RPMI8226 (cell line): Measurements from ENCODE around the gene NFE2L1.
"Not testable (repeated sequence)": the region's sequence is repeated elsewhere in the genome, so short reads cannot be mapped to it uniquely, and the experiment has no call there.

ENCODE experiments used
- DNase-seq: peaks from one replicate; pipeline ENCODE4 v3.0.0-alpha.2; 2015

Gene NFE2L1

GRCh38 chr17:48072811-48073210 lies 24.7 kb downstream of the NFE2L1 start:
- not testable (repeated sequence) for DNase-seq

DNA sequence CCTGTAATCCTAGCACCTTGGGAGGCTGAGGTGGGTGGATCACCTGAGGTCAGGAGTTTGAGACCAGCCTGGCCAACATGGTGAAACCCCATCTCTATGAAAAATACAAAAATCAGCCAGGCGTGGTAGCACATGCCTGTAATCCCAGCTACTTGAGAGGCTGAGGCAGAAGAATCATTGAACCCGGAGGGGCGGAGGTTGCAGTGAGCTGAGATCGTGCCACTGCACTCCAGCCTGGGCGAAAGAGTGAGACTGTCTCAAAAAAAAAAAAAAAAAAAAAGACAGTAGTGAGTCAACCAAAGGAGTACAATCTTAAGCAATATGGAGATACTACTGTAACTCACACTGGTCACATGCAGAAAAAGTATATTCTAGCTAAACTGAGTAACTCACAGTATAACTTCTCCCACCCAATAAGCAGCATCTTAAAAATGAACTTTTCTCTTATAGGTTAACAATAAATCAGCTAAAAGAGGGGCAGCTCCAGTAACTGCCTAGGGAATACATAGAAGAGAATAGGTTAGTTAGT lies 25.5 kb downstream of the NFE2L1 start:
- DNase-seq, result not testable (repeated sequence)

- DNase-seq, result peak; percentile 69
Measured at GRCh38 chr17:48074322-48075081, 26.3 kb downstream of the NFE2L1 start.

DNA sequence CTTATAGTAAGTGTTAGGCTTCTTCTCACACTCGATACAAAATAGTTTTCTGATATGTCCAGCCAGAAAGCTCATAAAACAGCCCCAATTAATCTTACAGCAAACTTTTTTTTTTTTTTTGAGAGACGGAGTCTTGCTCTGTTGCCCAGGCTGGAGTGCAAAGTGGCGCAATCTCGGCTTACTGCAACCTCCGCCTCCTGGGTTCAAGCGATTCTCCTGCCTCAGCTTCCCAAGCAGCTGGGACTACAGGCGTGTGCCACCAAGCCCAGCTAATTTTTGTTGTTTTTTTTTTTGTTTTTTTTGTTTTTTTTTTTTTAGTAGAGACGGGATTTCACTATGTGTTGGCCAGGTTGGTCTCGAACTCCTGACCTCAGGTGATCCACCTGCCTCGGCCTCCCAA lies 29.0 kb downstream of the NFE2L1 start:
- not testable (repeated sequence) for DNase-seq

GRCh38 chr17:48081858-48082257 lies 33.7 kb downstream of the NFE2L1 start:
- DNase-seq, result no peak

GRCh38 chr17:48084932-48085331 lies 36.8 kb downstream of the NFE2L1 start:
- DNase-seq, result no peak

- DNase-seq, result no peak
Measured at GRCh38 chr17:48093341-48094045, 45.3 kb downstream of the NFE2L1 start.

- DNase-seq, result no peak
Measured at GRCh38 chr17:48095611-48096010, 47.5 kb downstream of the NFE2L1 start.

- DNase-seq, result no peak
Measured at GRCh38 chr17:48100160-48100559, 52.0 kb downstream of the NFE2L1 start.

DNA sequence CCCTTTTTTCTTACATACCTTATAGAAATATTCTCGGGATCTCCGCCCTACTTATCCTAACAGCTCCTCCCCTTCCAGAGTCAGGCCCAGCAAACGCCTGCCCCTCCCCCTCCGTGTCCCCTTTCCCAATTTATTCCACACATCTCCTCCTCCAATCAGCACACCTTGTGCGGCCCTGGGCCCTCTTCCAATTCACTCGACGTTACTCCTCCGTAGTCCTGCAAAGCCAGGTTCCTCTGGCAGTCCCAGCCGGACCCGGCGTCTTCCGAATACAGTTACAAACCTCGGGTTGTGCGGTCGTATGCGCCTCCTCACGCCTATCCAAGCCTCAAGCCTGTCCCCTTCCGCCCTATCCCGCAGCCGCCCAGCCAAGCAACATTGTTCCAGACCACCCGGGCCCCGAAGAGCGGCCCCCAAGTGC lies 52.4 kb downstream of the NFE2L1 start:
- DNase-seq, result peak; percentile 56

- peak; percentile 97 for DNase-seq
Measured at GRCh38 chr17:48101012-48101720, 53.0 kb downstream of the NFE2L1 start, which contains the start of gene CBX1. TSS of gene CBX1 (minus strand) at chr17:48101478. CDS start at chr17:48077004, 24,474 bp downstream.

- DNase-seq, result no peak
Measured at GRCh38 chr17:48102043-48102750, 54.0 kb downstream of the NFE2L1 start.

DNA sequence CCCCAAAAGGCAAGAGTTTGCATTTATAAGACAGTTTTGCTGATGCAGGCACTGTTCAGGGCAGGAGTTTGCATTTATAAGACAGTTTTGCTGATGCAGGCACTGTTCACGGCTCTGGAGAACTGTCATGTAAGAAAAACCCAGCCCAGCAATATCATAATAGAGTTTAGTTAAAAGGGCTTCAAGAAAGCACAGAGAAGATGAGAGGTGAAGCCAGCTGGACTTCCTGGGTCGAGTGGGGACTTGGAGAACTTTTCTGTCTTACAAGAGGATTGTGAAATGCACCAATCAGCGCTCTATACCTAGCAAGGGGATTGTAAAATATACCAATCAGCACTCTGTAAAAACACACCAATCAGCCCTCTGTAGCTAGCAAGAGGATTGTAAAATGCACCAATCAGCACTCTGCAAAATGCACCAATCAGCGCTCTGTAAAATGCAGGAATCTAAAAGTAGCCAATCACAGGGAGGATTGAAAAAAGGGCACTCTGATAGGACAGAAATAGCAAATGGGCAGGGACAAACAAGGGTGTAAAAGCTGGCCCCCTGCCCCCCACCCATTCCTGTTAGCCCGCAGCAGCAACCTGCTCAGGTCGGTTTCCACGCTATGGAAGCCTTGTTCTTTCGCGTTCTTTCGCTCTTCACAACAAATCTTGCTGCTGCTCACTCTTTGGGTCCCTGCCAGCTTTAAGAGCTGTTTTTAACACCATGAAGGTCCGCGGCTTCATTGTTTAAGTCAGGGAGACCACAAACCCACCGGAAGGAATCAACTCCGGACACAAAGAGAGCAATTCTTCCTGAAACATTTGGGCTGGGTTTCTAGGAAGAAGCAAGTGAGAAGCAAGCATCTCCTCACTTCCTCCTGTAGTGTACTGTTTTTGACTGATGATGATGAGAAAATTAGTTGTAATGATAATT lies 54.9 kb downstream of the NFE2L1 start:
- peak; percentile 92 for DNase-seq

DNA sequence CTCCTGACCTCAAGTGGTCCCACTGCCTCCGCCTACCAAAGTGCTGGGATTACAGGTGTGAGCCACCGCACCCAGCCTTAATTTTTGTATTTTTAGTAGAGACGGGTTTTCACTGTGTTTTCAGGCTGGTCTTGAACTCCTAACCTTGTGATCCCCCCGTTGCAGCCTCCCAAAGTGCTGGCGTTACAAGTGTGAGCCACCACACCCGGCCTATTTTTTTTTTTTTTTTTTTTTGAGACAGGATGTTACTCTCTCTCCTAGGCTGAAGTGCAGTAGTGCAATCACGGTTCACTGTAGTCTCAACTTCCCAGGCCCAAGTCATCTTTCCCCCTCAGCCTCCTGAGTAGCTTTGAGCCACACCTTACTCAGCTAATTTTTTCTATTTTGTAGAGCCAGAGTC lies 56.3 kb downstream of the NFE2L1 start:
- no peak for DNase-seq

GRCh38 chr17:48106802-48107136 lies 58.6 kb downstream of the NFE2L1 start:
- no peak for DNase-seq

DNA sequence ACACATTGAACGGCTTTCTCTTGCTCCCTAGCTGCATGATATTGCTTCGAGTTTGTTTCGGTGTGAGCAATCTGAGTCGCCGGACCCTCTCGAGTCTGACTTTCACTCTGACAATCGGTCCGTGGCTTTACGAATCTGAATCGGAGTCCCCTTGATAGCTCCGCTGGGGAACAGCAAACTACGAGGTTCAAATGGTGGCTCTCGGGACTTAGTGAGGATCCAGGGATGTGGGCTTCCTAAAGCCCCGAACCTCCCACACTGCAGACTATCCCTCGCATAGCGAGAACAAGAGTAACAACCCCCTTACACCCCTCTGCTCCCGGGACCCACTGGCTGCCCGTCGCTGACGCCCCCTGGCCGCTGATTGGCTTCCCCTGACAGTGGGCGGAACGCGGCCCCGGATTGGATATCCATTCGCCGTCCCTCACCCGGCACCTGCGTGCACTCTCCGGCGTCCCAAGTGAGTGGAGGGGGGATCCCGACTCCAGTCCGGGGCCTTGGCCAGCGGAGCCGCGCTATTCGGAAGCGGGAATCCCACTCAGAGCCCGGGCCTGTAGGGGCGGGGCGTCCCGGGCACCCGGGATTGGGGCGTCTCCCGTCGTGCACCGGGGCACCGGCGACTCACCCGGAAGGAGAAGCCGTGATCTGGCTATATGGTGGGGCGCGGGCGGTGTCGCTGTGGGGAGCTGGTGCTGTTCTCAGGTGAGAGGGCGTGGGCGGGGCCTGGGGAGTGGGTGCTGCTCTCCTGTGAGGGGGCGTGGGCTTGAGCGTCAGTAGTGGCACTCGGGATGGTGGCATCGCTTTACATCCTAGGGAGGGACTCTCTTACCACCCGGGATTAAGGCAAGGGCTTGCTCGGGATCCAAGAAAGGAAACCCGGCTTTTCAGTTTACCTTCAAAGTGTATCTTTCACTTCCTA lies 59.2 kb downstream of the NFE2L1 start, which contains the start of gene SNX11:
Gene SNX11 (plus strand): TSS at position 630 of the 919 bp plus-strand sequence. CDS start 4,278 bp downstream, outside the sequence.
- DNase-seq, result peak; percentile 93

DNA sequence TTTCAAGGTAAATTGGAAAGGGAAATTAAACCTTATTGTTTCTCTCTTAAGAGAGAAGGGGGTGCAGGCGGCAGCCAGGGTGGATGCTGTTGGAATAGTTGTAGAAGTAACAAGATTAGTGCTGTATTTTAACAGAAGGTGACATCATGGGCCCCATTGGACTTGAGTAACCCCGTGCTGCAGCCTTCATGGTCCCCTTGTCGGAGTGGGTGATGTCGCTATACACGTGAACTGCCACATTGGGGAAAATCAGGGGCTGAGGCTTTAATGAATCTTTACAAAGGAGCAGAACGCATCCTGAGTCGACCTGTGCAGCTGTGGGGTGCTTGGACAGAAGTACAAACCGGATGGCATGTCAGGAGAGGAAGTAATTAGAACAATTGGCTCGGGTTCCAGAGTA lies 62.6 kb downstream of the NFE2L1 start:
- DNase-seq, result no peak
